GM04503 (cell line): ENCODE measurements around the gene TAF15.

ENCODE experiments used
- DNase-seq: peaks from one replicate; pipeline ENCODE4 v3.0.0-alpha.2; 2012; ENCODE audit warnings: low read depth

The TAF15 gene

DNA sequence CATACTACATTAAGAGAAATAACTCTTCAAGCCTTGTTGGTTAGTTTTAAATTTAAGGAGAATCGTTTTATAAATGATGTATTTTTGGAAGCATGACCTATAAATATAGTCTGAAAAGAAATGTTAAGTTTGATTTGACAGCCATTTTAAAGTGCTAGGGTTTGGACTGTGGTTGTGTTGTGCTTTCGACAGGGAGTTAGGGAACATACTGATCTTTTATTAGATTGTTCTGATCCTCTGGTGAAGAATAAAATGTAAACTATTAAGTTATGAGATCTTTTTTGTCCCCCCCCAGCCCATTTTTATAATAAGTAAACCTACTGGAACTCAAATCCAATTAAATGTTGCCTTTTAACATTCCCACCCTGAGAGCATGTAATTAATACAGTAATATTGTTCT, 12.0 kb downstream of the TAF15 start:
- no peak for DNase-seq

DNA sequence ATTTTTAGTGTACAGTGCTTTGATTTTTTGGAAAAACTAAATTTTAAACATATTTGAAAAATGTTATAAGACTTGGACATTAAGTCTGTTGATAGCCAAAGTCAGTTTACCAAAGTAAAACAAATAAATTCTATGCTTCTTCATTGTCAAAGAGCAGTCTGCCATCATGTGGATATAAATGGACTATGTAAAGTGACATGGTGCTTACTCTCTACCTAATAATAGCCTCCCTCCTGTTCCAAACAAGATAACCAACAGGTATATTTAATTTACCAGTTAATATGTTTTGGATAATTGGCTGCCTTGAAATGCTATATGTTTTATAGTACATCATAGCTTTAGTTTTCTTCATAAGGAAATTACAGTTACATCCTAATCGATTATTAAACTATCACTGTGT, 15.9 kb downstream of the TAF15 start:
- DNase-seq: no peak

DNA sequence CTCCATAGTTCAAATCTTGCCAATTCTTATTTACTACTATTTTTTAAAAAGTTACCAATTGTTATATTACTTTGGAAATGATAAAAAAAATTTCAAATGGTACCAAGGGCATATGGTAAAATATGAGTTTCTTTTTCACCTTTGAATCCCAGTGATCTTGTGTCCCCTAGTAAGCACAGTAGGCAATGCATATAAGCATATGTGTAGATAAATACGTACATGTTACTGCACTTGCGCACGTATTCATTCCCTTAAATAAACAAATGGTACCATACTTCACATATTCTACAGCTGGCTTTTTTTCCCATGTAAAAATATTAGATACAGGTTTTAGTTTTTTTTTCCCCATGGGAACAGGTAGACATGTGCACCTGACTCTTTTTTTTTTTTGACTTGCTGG, 31.8 kb downstream of the TAF15 start:
- no peak for DNase-seq

DNA sequence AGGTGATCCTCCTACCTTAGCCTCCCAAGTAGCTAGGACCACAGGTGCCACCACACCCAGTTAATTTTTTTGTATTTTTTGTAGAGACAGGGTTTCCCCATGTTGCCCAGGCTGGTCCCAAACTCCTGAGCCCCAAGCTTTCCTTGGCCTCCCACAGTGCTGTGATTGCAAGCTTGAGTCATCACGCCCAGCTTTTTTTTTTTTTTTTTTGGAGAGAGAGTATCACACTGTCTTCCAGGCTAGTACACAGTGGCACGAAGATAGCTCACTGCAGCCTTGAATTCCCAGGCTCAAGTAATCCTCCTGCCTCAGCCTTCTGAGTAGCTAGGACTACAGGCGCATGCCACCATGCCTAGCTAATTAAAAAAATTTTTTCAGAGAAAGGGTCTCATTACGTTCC, 32.2 kb downstream of the TAF15 start:
- no peak for DNase-seq

DNA sequence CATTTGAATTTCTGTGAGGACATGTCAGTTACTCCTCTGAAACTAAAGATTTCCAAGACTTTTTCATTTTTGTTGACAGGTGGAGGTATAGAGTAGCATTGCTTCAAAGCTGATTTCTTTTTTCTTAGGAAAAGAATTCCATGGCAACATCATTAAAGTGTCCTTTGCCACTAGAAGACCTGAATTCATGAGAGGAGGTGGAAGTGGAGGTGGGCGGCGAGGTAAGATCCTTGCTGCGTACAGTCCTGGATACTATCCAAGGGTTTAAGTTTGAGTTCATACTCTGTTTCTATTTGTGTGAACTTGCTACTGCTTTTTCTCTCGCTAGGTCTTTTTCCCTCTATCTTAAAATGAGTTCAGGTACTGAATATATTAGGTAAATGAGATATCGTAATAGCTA, 33.0 kb downstream of the TAF15 start:
- no peak for DNase-seq

DNA sequence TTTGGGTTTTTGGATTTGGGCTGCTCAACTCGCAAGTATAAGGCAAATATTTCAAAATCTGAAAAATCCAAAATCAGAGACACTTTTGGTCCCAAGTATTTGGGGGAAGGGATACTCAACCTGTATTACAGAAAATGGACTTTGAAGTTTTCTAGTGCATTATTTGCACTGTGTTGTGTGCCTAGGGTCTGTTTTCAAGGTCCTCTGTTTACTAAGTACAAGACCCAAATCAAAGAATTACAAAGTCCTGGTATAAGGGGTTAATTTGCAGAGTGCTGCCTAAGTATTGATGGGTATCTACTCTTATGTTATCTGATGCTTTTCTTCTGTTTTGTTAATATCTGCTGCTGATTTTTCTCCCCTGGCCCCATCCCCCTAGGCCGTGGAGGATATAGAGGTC, 34.4 kb downstream of the TAF15 start:
- DNase-seq: no peak

DNA sequence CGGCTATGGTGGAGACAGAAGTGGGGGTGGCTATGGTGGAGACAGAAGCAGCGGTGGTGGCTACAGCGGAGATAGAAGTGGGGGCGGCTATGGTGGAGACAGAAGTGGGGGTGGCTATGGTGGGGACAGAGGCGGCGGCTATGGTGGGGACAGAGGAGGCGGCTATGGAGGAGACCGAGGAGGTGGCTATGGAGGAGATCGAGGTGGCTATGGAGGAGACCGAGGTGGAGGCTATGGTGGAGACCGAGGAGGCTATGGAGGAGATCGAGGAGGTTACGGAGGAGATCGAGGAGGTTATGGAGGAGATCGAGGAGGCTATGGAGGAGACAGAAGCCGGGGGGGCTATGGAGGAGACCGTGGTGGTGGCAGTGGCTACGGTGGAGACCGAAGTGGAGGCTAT, 35.3 kb downstream of the TAF15 start:
- DNase-seq: no peak

DNA sequence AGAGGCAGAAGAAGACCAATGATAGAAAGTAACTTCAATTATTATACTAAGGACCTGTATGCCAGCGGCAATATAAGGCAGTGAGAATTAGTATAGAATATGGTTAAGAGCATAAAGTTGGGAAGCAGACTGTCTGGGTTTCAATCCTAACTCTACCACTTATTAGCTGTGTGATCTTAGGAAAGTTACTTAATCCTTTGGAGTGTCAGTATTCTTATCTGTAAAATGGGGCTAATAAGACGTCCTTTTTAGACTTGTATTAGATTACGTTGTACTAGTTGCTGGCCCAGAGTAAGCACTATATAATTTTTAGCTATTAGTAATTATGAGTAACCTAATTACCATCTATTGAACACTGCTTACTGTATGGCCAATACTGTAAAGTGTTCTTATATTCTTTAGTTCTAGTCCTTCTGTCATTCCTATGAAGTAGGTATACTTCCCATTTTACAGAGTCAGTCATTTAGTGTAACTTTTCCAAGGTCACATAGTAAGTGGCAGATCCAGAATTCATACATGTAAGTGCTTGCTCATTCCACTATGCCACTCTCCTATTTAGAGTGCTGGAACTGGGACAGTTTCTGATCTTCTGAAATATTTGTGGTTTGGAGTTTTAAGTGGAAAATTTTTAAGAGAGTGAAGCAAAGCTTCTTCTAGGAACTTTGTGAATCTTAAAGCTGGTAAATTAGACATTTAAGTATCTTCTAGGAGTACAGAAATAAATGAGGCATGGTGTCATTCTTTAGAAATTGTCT, 36.9 kb downstream of the TAF15 start:
- DNase-seq: peak; percentile 44

DNA sequence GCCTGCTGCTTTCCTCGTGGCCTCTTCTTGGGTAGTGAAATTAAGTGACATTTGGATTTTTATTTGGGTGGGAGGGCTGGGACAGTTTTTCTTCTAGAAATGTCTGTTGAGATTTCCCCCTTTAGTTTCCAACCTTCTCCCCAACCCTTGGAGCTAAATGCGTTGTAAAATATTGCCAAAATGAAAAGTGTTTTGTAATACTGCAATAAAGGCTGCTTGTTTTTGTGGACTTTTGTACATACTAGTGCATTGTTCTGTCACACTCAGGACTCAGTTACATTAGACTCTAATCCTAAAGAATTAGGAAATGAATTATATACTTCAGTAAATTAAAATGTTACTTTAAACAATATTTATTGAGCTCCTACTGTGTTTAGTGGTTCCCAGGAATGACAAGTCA, 37.7 kb downstream of the TAF15 start:
- DNase-seq: no peak

DNA sequence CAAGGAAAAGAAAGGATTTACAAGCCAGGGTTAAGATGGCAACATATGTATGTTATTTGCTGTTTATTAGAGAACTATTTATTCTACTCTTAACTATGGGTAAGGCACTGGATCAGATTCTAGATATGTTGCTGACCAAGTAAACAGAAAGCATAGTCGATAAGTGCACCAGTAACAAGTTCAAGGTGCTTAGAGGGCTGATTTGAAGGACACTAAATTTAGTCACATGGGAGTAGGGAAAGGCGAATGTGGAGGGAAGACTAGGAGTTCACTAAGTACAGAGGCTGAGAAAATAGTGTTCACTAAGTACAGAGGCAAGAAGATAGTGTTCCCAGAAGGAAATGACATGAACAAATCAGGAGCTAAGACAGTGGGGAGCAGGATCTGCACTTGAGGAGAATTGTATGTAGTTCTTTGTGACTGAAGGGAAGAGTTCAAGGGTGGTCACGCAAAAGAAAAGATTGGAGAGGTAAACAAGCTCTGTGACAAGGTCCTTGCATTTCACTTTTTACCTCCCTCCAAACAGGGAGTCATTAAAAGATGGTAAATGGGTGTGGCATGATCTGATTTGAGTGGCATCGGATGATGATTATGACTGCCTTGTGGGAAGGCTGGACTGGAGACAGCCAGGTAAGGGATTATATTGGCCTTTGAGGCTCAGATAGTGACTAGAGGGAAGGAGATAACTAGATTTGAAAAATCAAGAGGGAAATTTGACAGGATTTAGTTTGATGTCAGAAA, 38.5 kb downstream of the TAF15 start:
- no peak for DNase-seq

DNA sequence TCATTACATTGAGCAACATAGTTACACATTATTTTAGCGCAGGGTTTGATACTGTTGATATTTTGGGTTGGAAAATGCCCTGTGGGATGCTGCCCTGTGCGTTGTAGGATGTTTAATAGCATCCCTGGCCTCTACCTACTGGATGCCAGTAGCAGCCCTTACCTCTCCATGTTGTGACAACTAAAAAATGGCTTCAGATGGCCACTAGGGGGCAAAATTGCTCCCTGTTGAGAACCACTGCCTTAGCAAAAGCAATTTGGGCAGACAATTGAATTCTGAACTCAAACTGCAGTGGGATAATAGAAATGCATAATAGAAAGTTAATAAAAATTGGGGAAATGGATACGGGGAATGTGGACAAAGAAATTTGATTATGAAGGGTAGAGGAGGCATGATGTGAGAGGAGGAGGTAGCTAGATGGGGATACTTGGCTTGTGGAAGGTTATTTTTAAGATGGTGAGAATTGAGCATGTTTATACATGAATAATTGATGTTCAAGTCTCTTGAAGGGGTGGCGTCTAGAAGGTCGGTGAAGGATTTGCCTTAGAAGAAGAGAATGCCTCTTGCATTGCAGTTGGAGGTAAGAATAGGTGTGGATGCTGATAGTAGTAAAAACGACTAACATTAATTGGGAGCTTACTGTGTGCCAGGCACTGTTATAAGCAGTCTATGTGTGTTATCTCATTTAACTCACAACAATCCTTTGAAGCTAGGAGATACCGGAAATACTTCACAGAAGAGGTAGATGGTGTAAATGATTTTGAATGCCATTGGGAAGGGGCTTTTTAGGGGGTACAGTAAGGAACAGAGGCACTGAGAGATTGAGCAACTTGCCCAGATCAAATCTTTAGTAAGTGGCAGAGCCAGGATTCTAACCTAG, 40.4 kb downstream of the TAF15 start:
- no peak for DNase-seq

DNA sequence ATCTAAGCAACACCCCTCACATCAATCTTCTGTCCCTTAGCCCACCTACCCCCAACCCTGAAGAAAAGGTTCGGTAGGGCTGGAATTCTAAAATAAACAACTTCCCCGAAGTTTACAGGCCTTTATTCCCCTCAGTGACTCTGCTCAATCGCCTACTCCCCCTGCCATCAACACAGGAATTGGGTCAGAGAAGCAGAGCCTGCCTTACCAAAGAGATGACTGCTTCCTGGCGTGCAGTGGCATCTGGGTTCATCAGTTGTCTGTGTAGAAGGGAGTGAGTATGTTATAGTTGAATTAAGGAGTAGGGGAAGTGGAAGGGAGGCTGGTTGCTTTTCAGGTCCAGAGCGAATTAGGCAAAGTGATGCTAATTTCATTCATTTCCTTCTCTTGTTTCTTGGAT, 46.7 kb downstream of the TAF15 start:
- no peak for DNase-seq

DNA sequence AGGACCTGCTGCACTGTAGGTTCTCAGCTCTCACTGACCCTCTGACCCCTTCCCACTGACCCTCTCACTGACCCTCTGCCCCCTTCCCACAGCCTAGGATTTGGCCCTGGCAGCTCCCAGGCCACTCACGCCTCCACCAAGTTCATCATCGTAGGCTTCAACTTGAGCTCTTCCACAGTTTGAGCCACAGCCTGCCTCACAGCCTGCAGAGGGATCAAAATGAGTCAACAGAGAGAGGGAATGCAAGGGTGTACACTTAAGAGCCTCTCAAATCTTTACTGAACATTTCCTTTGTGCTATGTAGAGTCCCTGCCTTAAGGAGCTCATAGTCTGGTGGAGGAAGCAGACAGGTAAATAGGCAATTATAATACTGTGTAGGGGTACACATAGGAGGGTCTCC, 47.3 kb downstream of the TAF15 start:
- DNase-seq: no peak

DNA sequence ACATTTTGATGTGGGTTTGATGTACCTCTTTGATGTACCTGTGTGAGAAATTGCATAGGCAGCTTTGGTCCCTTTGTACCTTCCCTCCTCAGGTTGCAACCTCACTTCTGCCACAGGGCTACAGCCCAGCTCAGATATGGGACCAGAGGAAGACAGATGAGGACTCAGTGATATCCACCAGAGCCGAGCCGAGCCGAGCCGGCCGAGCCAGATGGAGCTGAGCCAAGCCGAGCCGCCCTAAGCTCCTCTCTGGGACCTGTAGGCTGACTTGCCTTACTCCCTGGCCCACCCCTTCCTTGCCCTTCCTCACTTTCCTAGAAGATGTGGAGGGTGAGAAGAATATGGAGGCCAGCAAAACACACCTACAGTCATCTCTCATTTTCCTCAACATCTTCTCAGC, 55.6 kb downstream of the TAF15 start:
- no peak for DNase-seq

DNA sequence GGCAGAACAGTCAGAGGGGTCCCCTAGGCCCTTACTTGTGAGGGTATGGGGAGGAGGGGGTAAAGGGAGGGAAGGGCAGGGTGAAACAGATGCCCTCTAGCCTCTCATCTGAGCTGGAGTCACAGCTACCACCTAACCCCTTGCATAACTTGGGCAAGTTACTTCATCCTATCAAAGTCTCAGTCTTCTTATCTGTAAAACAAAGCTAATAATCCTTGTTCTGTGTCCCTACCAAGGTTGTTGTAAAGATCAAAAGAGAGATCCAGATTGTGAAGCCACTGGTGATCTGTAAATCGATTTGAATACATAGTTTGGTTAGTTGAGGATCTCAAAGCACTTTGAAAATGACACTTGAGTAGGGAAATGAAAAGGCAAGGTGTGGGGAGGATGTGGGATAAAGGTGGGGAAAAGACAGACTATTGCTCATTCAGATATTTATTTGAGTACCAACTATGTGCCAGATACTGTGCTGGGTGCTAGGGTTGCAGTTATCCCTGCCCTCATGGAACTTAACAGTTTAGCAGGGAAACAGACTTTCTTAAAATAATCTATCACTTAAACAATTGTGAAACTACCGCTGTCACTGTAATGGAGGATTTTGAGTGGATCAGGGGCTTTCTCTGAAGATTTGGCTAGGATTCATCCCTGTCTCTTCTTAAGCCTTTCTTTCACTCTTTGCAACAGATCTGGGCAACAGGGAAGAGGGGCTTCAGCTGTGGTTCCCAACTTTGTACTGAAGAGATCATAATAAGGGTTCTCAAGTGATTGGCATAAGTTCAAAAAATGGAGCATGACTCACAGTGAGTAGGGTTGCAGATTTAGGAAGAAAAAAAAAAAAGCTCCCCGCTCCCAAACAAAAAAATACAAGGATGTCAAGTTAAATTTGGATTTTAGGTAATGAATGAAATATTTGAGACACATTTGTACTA, 56.4 kb downstream of the TAF15 start:
- peak; percentile 12 for DNase-seq

DNA sequence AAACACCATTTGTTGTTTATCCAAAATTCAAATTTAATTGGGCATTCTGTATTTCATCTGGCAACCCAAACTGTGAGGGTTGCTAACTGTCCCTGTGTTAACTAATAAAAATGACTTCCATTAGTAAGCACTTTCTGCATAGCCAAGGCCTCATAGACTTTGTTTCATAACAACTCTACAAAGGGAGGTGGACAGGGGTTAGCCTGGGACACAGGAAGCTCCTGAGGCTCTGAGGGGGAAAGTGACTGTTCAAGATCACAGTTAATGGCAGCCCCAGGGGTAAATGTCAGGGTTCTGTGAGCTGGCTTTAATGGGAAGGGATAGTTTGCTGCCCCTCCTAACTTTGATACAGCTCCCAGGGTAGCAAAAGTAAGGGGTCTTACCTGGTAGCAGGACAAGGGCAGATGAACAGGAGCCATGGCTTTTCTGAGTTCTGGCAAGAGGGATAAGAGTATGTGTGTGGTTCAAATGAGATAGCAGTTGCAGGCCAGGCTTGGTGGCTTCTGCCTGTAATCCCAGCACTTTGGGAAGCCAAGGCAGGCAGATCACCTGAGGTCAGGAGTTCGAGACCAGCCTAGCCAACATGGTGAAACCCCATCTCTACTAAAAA, 57.2 kb downstream of the TAF15 start:
- DNase-seq: peak; percentile 16

DNA sequence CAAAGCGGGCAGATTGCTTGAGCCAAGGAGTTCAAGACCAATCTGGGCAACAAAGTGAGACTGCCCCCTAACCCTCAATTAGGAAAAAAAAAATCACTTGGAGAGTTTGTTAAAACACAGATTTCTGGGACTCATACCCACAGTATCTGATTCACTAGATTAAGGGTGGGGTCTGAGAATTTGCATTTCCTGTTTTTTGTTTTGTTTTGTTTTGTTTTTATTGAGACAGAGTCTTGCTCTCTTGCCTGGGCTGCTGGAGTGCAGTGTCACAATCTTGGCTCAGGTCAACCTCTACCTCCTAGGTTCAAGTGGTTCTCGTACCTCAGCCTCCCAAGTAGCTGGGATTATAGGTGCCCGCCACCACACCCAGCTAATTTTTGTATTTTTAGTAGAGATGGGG, 58.3 kb downstream of the TAF15 start:
- no peak for DNase-seq

DNA sequence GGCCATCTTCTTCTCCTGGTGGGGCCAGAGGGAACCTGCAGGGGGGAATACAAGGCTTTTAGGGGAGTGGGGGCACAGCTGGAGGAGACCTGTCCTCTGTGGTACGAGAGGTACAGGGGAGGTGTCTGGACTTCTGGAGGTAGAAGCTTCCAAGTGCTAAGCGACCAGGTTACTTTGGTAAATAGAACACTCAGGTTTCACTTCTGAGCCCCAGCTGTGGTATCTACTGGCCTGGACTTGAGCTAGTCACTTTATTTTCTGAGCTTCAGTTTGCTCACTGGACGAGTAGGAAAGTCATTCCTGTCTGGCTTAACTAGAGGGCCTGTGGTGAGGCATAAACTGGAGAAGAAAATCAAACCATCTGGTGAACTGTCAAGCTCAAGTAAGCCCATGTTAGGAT, 59.5 kb downstream of the TAF15 start, which contains the start of gene HEATR9:
HEATR9 (minus strand) TSS at position 155 of the 400 bp plus-strand sequence; CDS start at position 6, 149 bp downstream.
- DNase-seq: no peak

DNA sequence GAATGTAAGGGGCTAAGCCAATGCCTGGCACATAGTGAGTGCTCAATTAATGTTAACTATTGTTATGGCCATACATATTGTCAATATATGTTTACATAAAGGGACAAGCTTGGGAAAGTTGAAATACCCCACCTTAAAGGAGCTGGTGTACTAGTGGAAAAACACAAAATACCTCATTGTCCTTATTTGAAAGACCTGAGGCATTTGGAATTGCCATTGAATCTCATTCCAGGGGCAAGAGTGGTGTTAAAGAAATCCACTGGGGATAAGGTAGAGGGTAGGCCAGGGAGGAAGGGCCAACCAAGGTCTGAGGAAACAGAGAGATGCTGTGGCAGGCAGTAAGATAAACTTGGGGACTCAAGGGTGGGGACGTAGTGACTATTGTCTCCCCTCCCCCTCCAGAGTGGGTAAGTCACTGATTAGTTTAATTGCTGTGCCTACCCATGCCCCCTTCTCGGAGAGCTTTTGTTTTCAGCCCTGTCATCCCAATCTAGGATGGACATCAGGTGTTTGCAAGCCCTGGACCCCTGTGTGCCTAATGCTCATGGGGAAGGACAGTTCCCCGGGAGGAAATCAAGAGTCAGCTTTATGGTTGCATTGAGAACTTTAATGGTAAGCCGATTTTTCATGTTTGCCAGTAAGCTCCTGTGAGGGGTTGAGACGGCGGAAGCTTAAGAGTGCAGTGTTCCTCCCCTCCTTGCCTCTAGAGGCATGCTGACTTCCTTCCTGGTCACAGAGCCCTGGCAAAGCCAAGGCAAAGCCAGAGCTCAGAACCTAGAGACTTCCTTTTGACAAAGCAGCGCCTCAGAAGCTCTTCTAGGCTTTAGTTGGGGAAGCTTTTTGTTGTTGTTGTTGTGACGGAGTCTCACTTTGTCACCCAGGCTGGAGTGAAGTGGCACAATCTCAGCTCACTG, 61.9 kb downstream of the TAF15 start:
- no peak for DNase-seq
